H1 (cell line): ENCODE data around the gene ADAM22. TPM values are rescaled to one million over a fixed set of nuclear protein-coding genes. Genes with fewer than 3 reads are reported as not detected.
A peak's percentile ranks its signal among the peaks of the same experiment; 100 is the strongest.

ENCODE experiments used
- CTCF ChIA-PET: fragments of 300-600 bp; sonication (Branson Sonifier 250); formaldehyde crosslinking; loops from one replicate; lab custom pipeline; 2021; ENCODE audit not compliant: partially characterized antibody; lab: Charles Lee
- POLR2A ChIA-PET: fragments of 300-600 bp; sonication (Branson Sonifier 250); formaldehyde crosslinking; loops from one replicate; lab custom pipeline; 2021; ENCODE audit warnings: inconsistent platforms; ENCODE audit not compliant: partially characterized antibody; lab: Charles Lee
- DNase-seq, 2 experiments: peaks; one replicate each; pipeline versions ENCODE4 v3.0.0 to v3.0.0-alpha.2; 2010 to 2022; ENCODE audit warnings: low spot score in 2 of 2, low read depth in 1 of 2, mixed read lengths in 1 of 2
- FAIRE-seq: peaks from 2 replicates; lab custom pipeline; 2011; peaks lifted over from hg19 to GRCh38; lab: Jason Lieb, UNC
- H2AFZ ChIP-seq: 2 replicates; pipeline ENCODE4 v1.8.1; 2012; ENCODE audit warnings: low read length, inconsistent platforms
- H2AK5ac ChIP-seq: 2 replicates; pipeline ENCODE4 v1.6.1; 2013; ENCODE audit warnings: low read depth, low read length
- H2BK120ac ChIP-seq: replicated peaks from 2 replicates; pipeline ENCODE3; 2013; ENCODE audit warnings: low read depth, low read length, inconsistent platforms
- H2BK12ac ChIP-seq: 2 replicates; pipeline ENCODE4 v1.6.1; 2013; ENCODE audit warnings: low read depth, low read length
- H2BK15ac ChIP-seq: 2 replicates; pipeline ENCODE4 v1.6.1; 2013; ENCODE audit warnings: low read length
- H2BK20ac ChIP-seq: 2 replicates; pipeline ENCODE4 v1.6.1; 2013; ENCODE audit warnings: low read length
- H2BK5ac ChIP-seq: 2 replicates; pipeline ENCODE4 v1.6.1; 2013; ENCODE audit warnings: low read depth, low read length
- H3K14ac ChIP-seq: 2 replicates; pipeline ENCODE4 v1.6.1; 2013; ENCODE audit warnings: inconsistent platforms; ENCODE audit not compliant: insufficient read length
- H3K18ac ChIP-seq: 2 replicates; pipeline ENCODE4 v1.6.1; 2013; ENCODE audit warnings: low read length; ENCODE audit errors: extremely low read depth
- H3K23ac ChIP-seq: 2 replicates; pipeline ENCODE4 v1.6.1; 2013; ENCODE audit warnings: inconsistent platforms; ENCODE audit not compliant: insufficient read length
- H3K23me2 ChIP-seq: 2 replicates; pipeline ENCODE4 v1.6.1; 2013; ENCODE audit warnings: low read depth, low read length
- H3K27ac ChIP-seq: 2 replicates; pipeline ENCODE4 v1.6.1; 2011; ENCODE audit warnings: low read depth, low read length, inconsistent platforms
- H3K27me3 ChIP-seq, 4 experiments: replicated peaks in 1 of 4; 1 replicate in 1 of 4; 2 replicates in 3 of 4; pipeline versions ENCODE4 v1.6.1 to v1.8.1; 2011 to 2013; ENCODE audit warnings: low read length in 3 of 4, mild to moderate bottlenecking in 3 of 4, inconsistent platforms in 2 of 4, mixed read lengths in 2 of 4, moderate library complexity in 1 of 4; ENCODE audit not compliant: control insufficient read depth in 3 of 4, insufficient read depth in 3 of 4; ENCODE audit errors: extremely low read depth in 1 of 4
- H3K36me3 ChIP-seq, 4 experiments: 2 replicates each; pipeline versions ENCODE4 v1.6.1 to v1.8.1; 2011 to 2013; ENCODE audit warnings: mild to moderate bottlenecking in 4 of 4, low read length in 3 of 4, moderate library complexity in 2 of 4, control low read depth in 1 of 4, inconsistent platforms in 1 of 4; ENCODE audit not compliant: insufficient read depth in 4 of 4, control insufficient read depth in 2 of 4
- H3K4ac ChIP-seq: replicated peaks from 2 replicates; pipeline ENCODE3; 2013; ENCODE audit warnings: low read length, low read depth, mixed read lengths, inconsistent platforms; ENCODE audit not compliant: insufficient read length
- H3K4me1 ChIP-seq, 4 experiments: replicated peaks in 1 of 4; 1 replicate in 1 of 4; 2 replicates in 3 of 4; pipeline versions ENCODE4 v1.6.1 to v1.8.1; 2011 to 2013; ENCODE audit warnings: low read length in 3 of 4, inconsistent platforms in 2 of 4, mixed read lengths in 1 of 4; ENCODE audit not compliant: insufficient read depth in 4 of 4, control insufficient read depth in 3 of 4
- H3K4me2 ChIP-seq, 2 experiments: 2 replicates each; pipeline versions ENCODE4 v1.6.1 to v1.8.1; 2011 to 2013; ENCODE audit warnings: low read depth in 2 of 2, low read length in 2 of 2, control low read depth in 1 of 2, inconsistent platforms in 1 of 2, mild to moderate bottlenecking in 1 of 2; ENCODE audit not compliant: insufficient read depth in 1 of 2
- H3K4me3 ChIP-seq, 4 experiments: fragments of 200-600, 300-600 bp in 1 of 4; sonication (generic), shearing (Covaris generic), sonication (Bioruptor Twin) in 1 of 4; 2 replicates each; pipeline versions ENCODE4 v1.5.1 to v1.8.1; 2011 to 2016; ENCODE audit warnings: low read length in 4 of 4, low read depth in 3 of 4, control low read depth in 2 of 4, inconsistent platforms in 2 of 4, mild to moderate bottlenecking in 2 of 4, mixed read lengths in 1 of 4, moderate library complexity in 1 of 4; ENCODE audit not compliant: insufficient read depth in 2 of 4; ENCODE audit errors: extremely low read depth in 1 of 4
- H3K56ac ChIP-seq: replicated peaks from 2 replicates; pipeline ENCODE3; 2013; ENCODE audit warnings: low read depth, mild to moderate bottlenecking, mixed read lengths, low read length, inconsistent platforms; ENCODE audit not compliant: insufficient read length
- H3K79me1 ChIP-seq: 2 replicates; pipeline ENCODE4 v1.6.1; 2013; ENCODE audit warnings: low read depth, low read length, control low read depth
- H3K79me2 ChIP-seq, 2 experiments: 2 replicates each; pipeline versions ENCODE4 v1.6.1 to v1.8.1; 2012 to 2013; ENCODE audit warnings: low read length in 2 of 2, mild to moderate bottlenecking in 2 of 2, inconsistent platforms in 1 of 2; ENCODE audit not compliant: insufficient read depth in 2 of 2, control insufficient read depth in 1 of 2
- H3K9ac ChIP-seq, 4 experiments: replicated peaks in 1 of 4; 1 replicate in 1 of 4; 2 replicates in 3 of 4; pipeline versions ENCODE4 v1.6.1 to v1.8.1; 2011 to 2013; ENCODE audit warnings: low read depth in 3 of 4, low read length in 3 of 4, control low read depth in 2 of 4, mild to moderate bottlenecking in 2 of 4, moderate library complexity in 2 of 4, inconsistent platforms in 1 of 4; ENCODE audit errors: extremely low read depth in 1 of 4
- H3K9me3 ChIP-seq, 2 experiments: 2 replicates each; pipeline versions ENCODE4 v1.6.1 to v1.8.1; 2012 to 2013; ENCODE audit warnings: mild to moderate bottlenecking in 2 of 2, moderate library complexity in 2 of 2, control low read depth in 1 of 2, inconsistent platforms in 1 of 2, low read depth in 1 of 2, low read length in 1 of 2, mixed read lengths in 1 of 2; ENCODE audit not compliant: insufficient read depth in 2 of 2
- H4K20me1 ChIP-seq, 2 experiments: replicated peaks in 1 of 2; 2 replicates each; pipeline versions ENCODE3 to v1.8.1; 2011 to 2013; ENCODE audit warnings: inconsistent platforms in 2 of 2, low read length in 2 of 2, mild to moderate bottlenecking in 1 of 2; ENCODE audit not compliant: insufficient read depth in 2 of 2, control insufficient read depth in 1 of 2
- H4K5ac ChIP-seq: 2 replicates; pipeline ENCODE4 v1.6.1; 2013; ENCODE audit warnings: low read length, low read depth, mixed read lengths, inconsistent platforms; ENCODE audit not compliant: insufficient read length
- H4K8ac ChIP-seq: 2 replicates; pipeline ENCODE4 v1.8.0; 2013; ENCODE audit warnings: mild to moderate bottlenecking, moderate library complexity, low read length, inconsistent platforms; ENCODE audit not compliant: insufficient read depth; ENCODE audit errors: extremely low read depth
- H4K91ac ChIP-seq: replicated peaks from 2 replicates; pipeline ENCODE3; 2013; ENCODE audit warnings: low read length, mixed read lengths, inconsistent platforms; ENCODE audit not compliant: insufficient read length
- RAD21 ChIP-seq, 2 experiments: IDR thresholded peaks in 1 of 2; conservative IDR thresholded peaks in 1 of 2; 2 replicates each; pipeline ENCODE4 v1.6.1; 2011; ENCODE audit warnings: low read depth in 2 of 2, low read length in 2 of 2, improper control_type of control experiment in 1 of 2, inconsistent platforms in 1 of 2, mild to moderate bottlenecking in 1 of 2, moderate library complexity in 1 of 2
- SAP30 ChIP-seq: fragments of 300-600 bp; sonication (generic); IDR thresholded peaks from 2 replicates; pipeline ENCODE4 v1.7.1; 2012; ENCODE audit warnings: low read length, moderate library complexity, mild to moderate bottlenecking, inconsistent platforms; ENCODE audit not compliant: insufficient read depth, insufficient replicate concordance
- polyA plus RNA-seq, 7 experiments: library from polyadenylated mRNA; depleted of rRNA in 3 of 7; stranded (reverse) in 5 of 7; unstranded in 2 of 7; fragments of >200 nt in 5 of 7; fragments of 200-250 nt in 2 of 7; gene quantifications; 1 replicate in 5 of 7; 2 replicates in 1 of 7; 4 replicates in 1 of 7; pipeline versions ENCODE4 v1.2.1 to v1.2.3, GENCODE V29; 2011 to 2013; ENCODE audit warnings: missing spikeins in 2 of 7, mixed read lengths in 2 of 7
- total RNA-seq: library from RNA; stranded (reverse); fragmentation: NEBNext Ultra II Directional; extraction: Animal tissue kit (Norgen Biotek cat#: 25700); gene quantifications from 2 replicates; pipeline ENCODE4 v1.2.1, GENCODE V29; 2021

ADAM22 gene
- total and polyA plus RNA-seq, 2 of the 8 experiments (the other 6 are each of a cell fraction or from before 2014, with no cell fraction given) = 4.6 to 21.4 TPM

- FAIRE-seq = no peak
- Histone ChIP-seq H4K20me1 (peaks cover 0 to 2% of the 10 kb centered on the region in 2 experiments), H4K91ac (no peak overlapping the region), H3K79me2 (peaks cover 0 to 42% of the 10 kb centered on the region in 2 experiments; a peak in 2 of 4 replicates), H2BK12ac (no peak overlapping the region), H3K18ac (no peak overlapping the region), H3K27me3 (no peaks in the 10 kb centered on the region), H4K5ac (no peak overlapping the region), H3K27ac (no peak overlapping the region), H3K14ac (no peak overlapping the region), H3K9ac (no peak overlapping the region), H3K79me1 (no peaks in the 10 kb centered on the region), H3K23me2 (no peaks in the 10 kb centered on the region), H2BK120ac (no peak overlapping the region), H3K4me3 (no peak overlapping the region), H2BK5ac (no peak overlapping the region), H3K56ac (no peak overlapping the region), H2AK5ac (no peak overlapping the region), H3K4me1 (no peaks in the 10 kb centered on the region), H4K8ac (no peak overlapping the region), H3K23ac (no peak overlapping the region), H2AFZ (no peak overlapping the region), H3K36me3 (peaks cover 9 to 68% (median 26%) of the 10 kb centered on the region in 4 experiments; a peak in 6 of 8 replicates), H2BK20ac (no peak overlapping the region), H3K4ac (no peak overlapping the region), H3K9me3 (no peaks in the 10 kb centered on the region), H2BK15ac (no peak overlapping the region), H3K4me2 (no peak overlapping the region)
- CTCF ChIA-PET = interaction anchor here (0.7 to 2.0 kb wide), 14 partner anchors 9 to 679 kb away, joined by 3 to 7 read pairs (median 4); partner anchors contain the start of genes DBF4 and SLC25A40
- POLR2A ChIA-PET = interaction anchor here (0.9 to 1.4 kb wide), 3 partner anchors 10 to 47 kb away, joined by 3 to 4 read pairs (median 3); partner anchors contain the start of genes ADAM22, DBF4 and SLC25A40
- TF ChIP-seq SAP30 = no peak
- TF ChIP-seq RAD21 (IDR thresholded peaks at IDR 0.05 in 1 of 2, conservative IDR thresholded peaks at IDR 0.05 in 1 of 2; ENCODE audit: low read depth in 2 of 2, low read length in 2 of 2) = peak in 1 of 2 experiments; percentile 37; a peak in 2 of 4 replicates
- DNase-seq = no peak
These were observed 47.2 kb upstream of the ADAM22 start for GRCh38 chr7:87886875-87887274.
